HG02981 (cell line): Measurements from ENCODE around the gene FCHO1.
A peak's percentile ranks its signal among the peaks of the same experiment; 100 is the strongest.

Experiments
- ATAC-seq: cut with Tn5 transposase; IDR thresholded peaks from one replicate; pipeline ENCODE4 v1.9.1; 2021; ENCODE audit warnings: mild to moderate bottlenecking, moderate library complexity; ENCODE audit not compliant: unreplicated experiment

Gene FCHO1

GRCh38 chr19:17734146-17734545 lies 17.1 kb upstream of the FCHO1 start:
- ATAC-seq: no peak

GRCh38 chr19:17735410-17735809 lies 15.9 kb upstream of the FCHO1 start:
- ATAC-seq: no peak

- ATAC-seq: no peak
These were observed 13.6 kb upstream of the FCHO1 start for GRCh38 chr19:17737690-17738153.

DNA sequence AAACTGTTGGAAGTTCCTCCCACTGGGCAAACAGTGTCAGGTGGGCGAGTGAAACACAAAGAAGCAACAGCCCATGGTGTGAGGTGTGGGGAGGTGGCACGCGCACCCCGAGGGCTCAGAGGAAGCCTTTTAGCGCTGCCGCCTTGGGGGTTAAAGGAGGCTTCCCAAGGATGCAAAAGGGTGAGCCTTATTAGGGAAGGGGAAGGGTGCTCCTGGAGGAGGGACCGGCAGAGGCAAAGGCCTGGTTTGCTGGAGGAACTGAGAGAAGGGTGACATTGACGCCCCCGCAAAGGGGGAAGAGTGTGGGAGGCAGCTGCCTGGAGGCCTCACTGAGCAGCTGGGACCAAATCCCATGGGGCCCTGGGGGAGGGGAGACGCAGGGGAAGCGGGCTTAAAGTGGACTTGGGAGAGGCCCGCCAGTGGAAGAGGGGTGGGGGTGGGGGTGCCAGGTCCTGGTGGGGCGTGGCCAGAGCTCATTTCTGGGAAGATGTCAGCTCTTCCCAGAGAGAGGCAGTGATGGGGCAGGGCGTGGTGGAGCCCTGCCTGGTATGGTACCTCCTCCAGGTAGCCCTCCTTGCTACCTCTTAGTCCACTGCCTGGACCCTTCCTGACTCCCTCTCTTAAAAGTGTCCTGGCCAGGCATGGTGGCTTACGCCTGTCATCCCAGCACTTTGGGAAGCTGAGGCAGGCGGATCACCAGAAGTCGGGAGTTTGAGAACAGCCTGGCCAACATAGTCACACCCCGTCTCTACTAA lies 12.0 kb upstream of the FCHO1 start:
- ATAC-seq: no peak

- no peak for ATAC-seq
These were observed 9.8 kb upstream of the FCHO1 start for GRCh38 chr19:17741456-17741855.

- ATAC-seq: no peak
These were observed 7.2 kb upstream of the FCHO1 start for GRCh38 chr19:17743874-17744580.

DNA sequence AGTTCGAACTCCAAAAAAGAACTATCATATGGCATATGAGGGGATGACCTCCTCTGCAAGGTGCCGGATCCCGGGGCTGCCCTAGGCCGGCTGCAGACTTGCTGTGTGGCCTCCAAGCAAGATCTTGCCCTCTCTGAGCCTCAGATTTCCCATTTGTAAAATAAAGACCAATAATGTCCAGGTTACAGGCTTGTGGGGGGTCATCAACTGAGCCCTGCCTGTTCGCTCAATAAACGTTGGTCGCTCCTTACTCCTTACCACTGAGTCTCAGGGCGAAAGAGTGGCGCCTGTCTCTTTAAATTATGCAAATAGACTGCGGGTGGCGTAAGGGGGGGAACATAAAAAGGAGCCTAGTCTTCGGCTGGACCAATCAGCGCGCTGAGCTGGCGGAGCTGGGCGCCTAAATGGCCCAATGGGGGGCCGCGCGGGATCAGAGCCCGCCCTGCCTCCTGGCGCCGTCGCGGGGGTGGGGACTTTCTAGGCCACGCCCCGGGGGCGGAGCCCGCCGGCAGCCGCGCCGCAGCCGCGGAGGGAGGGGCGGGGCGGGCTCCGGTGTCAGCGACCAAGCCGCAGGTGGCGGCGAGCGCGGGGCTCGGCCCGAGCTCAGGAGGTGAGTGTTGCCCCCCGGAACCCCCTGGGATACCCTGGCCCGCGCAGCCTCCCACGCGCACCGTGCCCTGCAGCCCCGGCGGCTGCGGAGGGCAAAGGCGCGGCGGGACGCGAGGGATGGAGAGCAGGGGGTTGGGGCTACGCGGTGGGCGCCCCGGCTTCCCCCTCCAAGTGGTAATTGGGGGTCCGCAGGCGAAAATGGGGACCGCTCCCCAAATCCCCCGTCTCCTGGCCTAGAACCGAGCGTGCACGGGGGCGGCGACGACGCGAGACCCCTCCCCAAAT lies 3.8 kb upstream of the FCHO1 start:
- ATAC-seq: peak; percentile 82

GRCh38 chr19:17748884-17749638 lies 2.2 kb upstream of the FCHO1 start:
- ATAC-seq: no peak

DNA sequence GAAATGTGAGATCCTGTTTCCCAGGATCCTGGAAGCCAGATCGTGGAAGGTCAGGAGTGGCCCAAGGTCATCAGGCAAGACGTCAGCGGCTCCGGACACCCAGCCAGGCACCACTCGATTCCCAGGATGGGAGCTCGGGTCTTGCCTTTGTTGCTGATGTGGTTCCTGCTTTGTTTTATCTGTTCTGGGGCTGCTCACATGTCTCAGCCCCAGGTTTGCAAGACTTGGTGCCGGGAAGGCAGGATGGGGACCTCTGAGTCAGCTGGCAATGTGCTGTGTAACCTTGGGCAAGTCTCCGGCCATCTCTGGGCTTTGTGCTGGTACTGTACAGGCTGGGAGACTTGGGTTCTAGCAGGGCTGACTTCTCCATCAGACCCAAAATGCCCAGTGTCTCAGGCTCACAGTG lies 1.4 kb upstream of the FCHO1 start:
- ATAC-seq: no peak

DNA sequence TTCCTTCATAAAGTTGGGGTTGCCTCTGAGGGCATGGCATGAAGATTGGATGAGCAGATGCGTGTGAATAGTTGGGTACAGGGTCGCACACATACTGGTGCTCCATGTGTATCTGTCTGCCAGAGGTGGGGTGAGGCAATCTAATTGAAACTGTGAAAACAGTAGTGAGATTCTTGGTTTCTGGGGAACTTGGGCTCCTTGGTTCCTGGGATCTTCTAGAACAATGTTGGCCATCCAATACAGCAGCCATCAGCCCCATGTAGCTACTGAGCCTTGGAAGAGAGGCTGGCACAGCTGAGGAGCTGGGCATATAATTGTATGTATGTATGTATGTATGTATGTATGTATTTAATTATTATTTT lies 616 bp downstream of the FCHO1 start:
- no peak for ATAC-seq

DNA sequence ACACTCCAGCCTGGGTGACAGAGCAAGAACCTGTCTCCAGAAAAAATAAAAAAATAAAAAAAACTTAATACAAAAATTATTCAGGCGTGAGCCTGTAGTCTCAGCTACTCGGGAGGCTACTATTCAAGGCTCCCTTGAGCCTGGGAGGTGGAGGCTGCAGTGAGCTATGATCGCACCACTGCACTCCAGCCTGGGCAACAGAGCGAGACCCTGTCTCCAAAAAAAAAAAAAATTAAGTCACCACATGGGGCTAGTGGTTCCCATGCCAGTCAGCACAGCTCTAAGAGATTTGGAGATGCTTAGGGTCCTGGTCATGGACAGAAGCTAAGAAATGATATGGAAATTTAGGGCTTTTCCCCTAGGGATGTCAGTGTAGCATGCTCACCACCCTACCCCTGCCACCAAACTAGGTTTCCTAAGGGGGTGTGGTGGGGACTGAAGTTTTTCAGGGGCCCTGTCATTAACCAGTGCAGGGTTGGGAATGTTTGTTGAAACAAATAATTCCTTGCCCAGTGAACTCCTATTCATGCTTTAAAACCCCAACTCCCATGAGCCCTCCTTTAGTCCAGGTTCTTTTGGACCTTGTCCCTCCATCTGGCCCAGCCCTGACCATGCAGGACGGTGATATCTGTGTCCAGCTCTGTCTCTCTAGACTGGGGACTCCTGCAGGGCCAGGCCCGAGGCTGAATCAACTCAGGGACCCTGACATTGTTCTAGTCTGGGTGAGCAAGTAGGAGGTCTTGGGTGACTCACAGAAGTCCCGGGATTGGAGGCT lies 1.8 kb downstream of the FCHO1 start:
- ATAC-seq: no peak

DNA sequence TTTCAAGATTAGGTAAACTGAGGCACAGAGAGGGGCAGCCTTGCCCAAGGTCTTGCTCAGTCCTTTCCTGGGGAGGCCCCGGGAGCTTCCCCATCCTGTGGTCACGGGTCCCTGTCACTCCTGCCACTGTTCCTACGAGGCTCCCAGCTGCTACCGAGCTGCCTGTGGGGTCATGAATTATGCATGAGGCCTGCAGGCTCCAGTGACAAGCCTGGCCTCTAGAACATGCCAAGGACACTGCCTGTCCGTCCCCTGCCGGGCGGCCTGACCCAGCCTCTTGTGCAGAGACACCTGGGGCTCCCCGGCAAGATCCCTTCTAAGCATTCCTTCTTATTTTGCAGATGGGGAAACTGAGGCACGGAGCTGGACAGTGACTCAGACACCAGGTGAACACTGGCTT lies 2.7 kb downstream of the FCHO1 start:
- no peak for ATAC-seq

DNA sequence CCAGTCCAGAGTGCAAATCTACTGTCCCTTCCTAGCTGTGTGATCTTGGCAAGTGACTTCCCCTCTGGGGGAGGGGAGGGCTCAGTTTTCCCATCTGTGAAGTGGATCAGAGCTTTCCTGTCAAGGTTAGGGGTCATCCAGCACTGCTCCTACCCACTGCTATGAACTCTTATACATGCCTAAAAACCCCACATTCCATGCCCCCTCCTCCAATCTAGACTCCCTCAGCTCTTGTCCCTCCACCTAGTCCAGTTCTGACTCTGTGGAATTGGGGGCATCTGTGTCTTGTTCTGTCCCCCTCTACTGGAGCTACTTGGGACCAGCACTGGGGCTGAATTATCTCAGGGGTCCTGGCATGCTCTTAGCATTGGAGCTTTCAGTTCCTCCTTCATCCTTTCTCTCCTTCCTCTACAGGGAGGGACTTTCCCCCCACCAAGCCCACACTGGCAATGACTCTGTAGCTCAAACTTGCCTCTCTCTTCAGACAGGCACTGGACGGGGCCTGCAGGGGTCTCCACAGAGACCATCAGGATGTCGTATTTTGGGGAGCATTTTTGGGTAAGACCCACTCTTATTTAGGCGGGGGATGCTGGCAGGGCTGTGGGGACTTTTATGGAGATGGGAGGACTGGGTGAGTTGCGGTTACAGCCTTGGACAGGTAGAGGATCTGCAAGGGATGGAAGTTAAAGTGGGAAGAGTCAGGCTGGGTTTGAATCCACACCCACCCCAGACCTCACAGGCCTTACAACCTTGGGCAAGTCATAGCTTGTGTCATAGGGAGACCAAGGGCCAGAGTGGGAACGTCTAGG lies 3.6 kb downstream of the FCHO1 start:
- ATAC-seq: peak; percentile 53

DNA sequence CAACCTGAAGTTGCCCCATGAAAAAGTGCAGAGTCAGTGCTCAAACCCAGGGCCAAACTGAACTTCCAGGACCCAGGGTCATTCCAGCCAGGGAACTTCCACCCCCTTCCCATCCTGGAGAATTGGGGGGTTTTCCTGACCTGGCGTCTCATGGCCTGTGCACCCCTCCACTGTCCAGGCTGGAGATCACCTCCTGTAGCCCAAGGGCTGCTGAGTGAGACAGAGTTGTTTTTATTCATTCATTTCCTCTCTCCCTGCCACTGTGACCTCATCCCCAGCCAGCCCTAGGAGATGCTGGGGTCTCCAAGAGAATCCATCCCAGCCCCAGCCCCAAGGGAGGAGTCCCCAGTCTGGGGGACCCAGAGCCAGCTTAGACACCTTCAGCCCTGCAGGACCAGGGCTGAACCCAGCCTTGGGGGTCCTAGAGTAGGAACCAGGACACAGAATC lies 4.2 kb downstream of the FCHO1 start:
- no peak for ATAC-seq

DNA sequence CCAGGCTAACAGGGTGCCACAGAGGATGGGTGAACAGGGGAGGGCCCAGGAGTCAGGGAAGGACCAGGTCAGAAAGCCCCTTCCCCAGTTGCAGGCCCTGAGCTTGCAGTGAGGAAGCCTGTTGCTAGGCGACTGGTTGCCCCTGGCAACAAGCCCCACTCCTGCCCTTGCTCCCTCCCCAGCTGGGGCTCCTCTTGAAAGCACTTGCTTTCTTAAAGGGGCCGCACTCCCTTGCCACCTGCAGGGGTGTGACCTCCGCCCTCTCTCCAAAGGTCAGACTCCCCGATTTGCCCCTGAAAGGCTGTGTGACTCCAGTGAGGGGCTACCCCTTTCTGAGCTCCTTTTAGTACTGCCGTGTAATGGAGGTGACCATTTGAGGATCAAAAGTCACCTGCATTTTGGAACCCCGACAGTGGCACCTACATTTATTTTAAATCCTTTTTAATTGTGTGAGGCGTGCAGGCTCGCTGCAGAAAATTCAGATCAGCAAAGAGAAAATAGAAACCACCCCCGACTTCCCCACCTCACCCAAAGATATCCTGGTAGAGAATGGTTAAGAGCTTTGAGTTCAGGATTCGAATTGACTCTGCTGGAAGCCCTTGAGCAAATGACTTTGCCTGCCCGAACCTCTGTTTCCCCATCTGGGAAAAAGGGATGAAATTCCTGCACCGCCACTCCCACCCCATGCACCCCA lies 4.8 kb downstream of the FCHO1 start:
- no peak for ATAC-seq

GRCh38 chr19:17757125-17757524 lies 5.8 kb downstream of the FCHO1 start:
- ATAC-seq: no peak

GRCh38 chr19:17758515-17758914 lies 7.2 kb downstream of the FCHO1 start:
- no peak for ATAC-seq

- no peak for ATAC-seq
These were observed 9.9 kb downstream of the FCHO1 start for GRCh38 chr19:17761148-17761547.
